Measurements from ENCODE around the gene TXLNA. TPM values are rescaled to one million over a fixed set of nuclear protein-coding genes. Genes with fewer than 3 reads are reported as not detected.
"Not testable (repeated sequence)": the region's sequence is repeated elsewhere in the genome, so short reads cannot be mapped to it uniquely, and the experiment has no call there.

Gene TXLNA
- total and polyA plus RNA-seq, 8 donors: 13.6 to 29.3 (median 17.3) TPM

DNA sequence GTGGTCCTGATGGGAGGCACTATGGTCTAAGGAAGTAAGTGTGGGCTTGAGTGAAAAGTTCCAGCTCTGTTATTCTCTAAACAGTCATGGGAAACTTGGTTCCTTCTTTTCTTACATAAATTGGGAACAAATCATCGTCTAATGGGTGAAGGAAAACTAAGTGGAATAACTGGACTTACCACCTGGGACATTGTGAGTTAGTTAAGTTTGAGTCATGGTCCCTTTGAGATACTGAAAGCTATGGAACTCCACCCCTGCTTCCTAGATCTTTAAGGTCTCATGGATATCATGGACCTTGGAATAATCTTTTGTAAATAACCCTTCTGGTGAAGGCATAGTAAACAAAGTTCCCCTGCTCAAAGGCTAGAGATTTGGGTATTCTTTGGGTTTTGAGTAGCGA is 16.1 kb upstream of the TXLNA start:
- WGBS, 2 donors: 33 to 43% methylated on average over 2 of the region's 2 CpGs
- FAIRE-seq (no peak), DNase-seq (no peak), ATAC-seq (peak; percentile 49 to 69 (median 64))
- Histone ChIP-seq H3K36me3 (peaks cover 3 to 43% (median 14%) of the 10 kb centered on the region in 3 donors), H3K27ac (no peak overlapping the region), H3K27me3 (no peaks in the 10 kb centered on the region), H3K9me3 (no peaks in the 10 kb centered on the region), H3K4me3 (no peak overlapping the region), H3K4me1 (peaks cover 0 to 3% (median 0%) of the 10 kb centered on the region in 3 donors)
- intact Hi-C loops (cut with DNase I): no loop called here
- no peak for TF ChIP-seq CTCF (IDR thresholded peaks at IDR 0.05)

GRCh38 chr1:32165633-32166032 is 13.8 kb upstream of the TXLNA start:
- H3K27ac ChIP-seq; H3K9me3 ChIP-seq; H3K4me1 ChIP-seq; FAIRE-seq; H3K4me3 ChIP-seq; intact Hi-C loops (cut with DNase I); DNase-seq; ATAC-seq; H3K27me3 ChIP-seq: not testable (repeated sequence)
- 96 to 97% methylated on average over 10 of the region's 10 CpGs for WGBS, 2 donors
- peaks cover 3 to 41% (median 22%) of the 10 kb centered on the region in 3 donors for H3K36me3 ChIP-seq

- FAIRE-seq (no peak), DNase-seq (no peak), ATAC-seq (no peak)
- peaks cover 0 to 46% (median 16%) of the 10 kb centered on the region in 3 donors for H3K36me3 ChIP-seq
- TF ChIP-seq CTCF (IDR thresholded peaks at IDR 0.05): no peak
- 73 to 84% methylated on average over 4 of the region's 4 CpGs for WGBS, 2 donors
- H3K9me3 ChIP-seq: no peaks in the 10 kb centered on the region
- H3K4me1 ChIP-seq: no peaks in the 10 kb centered on the region
- H3K4me3 ChIP-seq: no peak overlapping the region
- intact Hi-C loops (cut with DNase I): no loop called here
- H3K27me3 ChIP-seq: no peaks in the 10 kb centered on the region
- H3K27ac ChIP-seq: no peak overlapping the region
Measured at GRCh38 chr1:32170991-32171390, 8.5 kb upstream of the TXLNA start.

DNA sequence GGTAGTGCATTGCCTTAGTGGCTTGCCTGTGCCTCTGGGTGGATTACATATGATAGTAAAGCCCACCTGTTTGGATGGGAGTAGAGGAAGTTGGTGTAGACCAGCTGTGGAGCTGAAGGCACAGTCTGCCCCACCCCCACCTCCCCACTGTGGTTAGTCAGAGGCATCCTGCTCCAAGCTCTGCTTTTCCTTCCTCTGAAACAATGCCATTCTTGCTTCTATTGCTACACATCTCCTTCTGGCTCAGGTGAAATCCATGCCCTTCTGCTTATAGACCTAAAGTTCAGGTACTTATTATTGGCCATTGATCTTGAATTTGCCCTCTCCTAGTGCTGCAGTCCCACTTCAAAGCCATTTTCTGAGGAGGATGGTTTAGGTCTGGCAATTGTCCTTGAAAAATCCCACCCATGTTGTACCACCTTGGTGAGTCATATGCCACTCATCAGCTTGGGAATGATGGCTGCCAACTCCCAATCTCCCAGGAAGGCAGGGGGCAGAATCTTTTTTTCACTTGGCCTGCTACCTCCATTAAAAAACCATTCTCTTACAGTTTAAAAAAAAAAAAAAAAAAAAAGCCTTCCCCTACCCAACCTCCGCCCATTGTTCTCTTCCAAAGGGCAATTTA is 6.7 kb upstream of the TXLNA start:
- Histone ChIP-seq H3K27ac (no peak overlapping the region), H3K4me3 (no peak overlapping the region), H3K36me3 (peaks cover 0 to 32% (median 16%) of the 10 kb centered on the region in 3 donors), H3K9me3 (no peaks in the 10 kb centered on the region), H3K27me3 (no peaks in the 10 kb centered on the region), H3K4me1 (no peaks in the 10 kb centered on the region)
- 91 to 100% methylated on average over 1 of the region's 1 CpG for WGBS, 2 donors
- no peak for ATAC-seq
- FAIRE-seq: no peak
- TF ChIP-seq CTCF (IDR thresholded peaks at IDR 0.05): no peak
- intact Hi-C loops (cut with DNase I): no loop called here
- no peak for DNase-seq

- DNase-seq: no peak
- WGBS, 2 donors: 76 to 81% methylated on average over 7 of the region's 7 CpGs
- Histone ChIP-seq H3K4me1 (peaks cover 0 to 16% (median 15%) of the 10 kb centered on the region in 3 donors), H3K27ac (peak overlapping the region; percentile 75 to 93 (median 82)), H3K27me3 (no peaks in the 10 kb centered on the region), H3K4me3 (peak overlapping the region in 1 of 4 donors; percentile 80), H3K36me3 (peaks cover 0 to 4% (median 0%) of the 10 kb centered on the region in 3 donors), H3K9me3 (no peaks in the 10 kb centered on the region)
- no peak for ATAC-seq
- no peak for FAIRE-seq
- intact Hi-C loops (cut with DNase I): no loop called here
- TF ChIP-seq CTCF (IDR thresholded peaks at IDR 0.05): no peak
Measured at GRCh38 chr1:32178380-32179192, 889 bp upstream of the TXLNA start.

Data from pancreas (tissue), 10 donors.